Neural progenitor cell (in vitro differentiated cells): ENCODE results near the gene ANGPTL7. TPM values are rescaled to one million over a fixed set of nuclear protein-coding genes. Genes with fewer than 3 reads are reported as not detected.

ENCODE experiments used
- DNase-seq: peaks from one replicate; pipeline ENCODE4 v3.0.0-alpha.2; 2016; ENCODE audit warnings: low spot score
- H2AFZ ChIP-seq: fragments of 200-600 bp; sonication (generic); replicated peaks from 2 replicates; pipeline ENCODE4 v1.6.1; 2016; ENCODE audit warnings: antibody characterized with exemption
- H3F3A ChIP-seq: fragments of 200-600 bp; sonication (generic); 2 replicates; pipeline ENCODE4 v1.6.1; 2016; ENCODE audit warnings: antibody characterized with exemption, low read depth
- H3K27ac ChIP-seq: fragments of 200-600 bp; sonication (generic); 2 replicates; pipeline ENCODE4 v1.5.1; 2016; ENCODE audit warnings: mild to moderate bottlenecking
- H3K27me3 ChIP-seq: fragments of 200-600 bp; sonication (generic); 2 replicates; pipeline ENCODE4 v1.6.1; 2016; ENCODE audit warnings: mild to moderate bottlenecking, moderate library complexity
- H3K36me3 ChIP-seq: fragments of 200-600 bp; sonication (generic); 2 replicates; pipeline ENCODE4 v1.5.1; 2016
- H3K4me1 ChIP-seq: fragments of 200-600 bp; sonication (generic); 2 replicates; pipeline ENCODE4 v1.6.1; 2016; ENCODE audit warnings: mixed run types
- H3K4me2 ChIP-seq: fragments of 200-600 bp; sonication (generic); 2 replicates; pipeline ENCODE4 v1.6.1; 2016
- H3K4me3 ChIP-seq: fragments of 200-600 bp; sonication (generic); 2 replicates; pipeline ENCODE4 v1.5.1; 2016
- H3K79me2 ChIP-seq: fragments of 200-600 bp; sonication (generic); 2 replicates; pipeline ENCODE4 v1.6.1; 2016; ENCODE audit warnings: low read depth
- H3K9ac ChIP-seq: fragments of 200-600 bp; sonication (generic); 2 replicates; pipeline ENCODE4 v1.6.1; 2016
- H3K9me3 ChIP-seq: fragments of 200-600 bp; sonication (generic); 2 replicates; pipeline ENCODE4 v1.5.1; 2016; ENCODE audit warnings: low read depth
- H4K20me1 ChIP-seq: fragments of 200-600 bp; sonication (generic); 2 replicates; pipeline ENCODE4 v1.6.1; 2016; ENCODE audit warnings: low read depth
- H3K27ac Mint-ChIP-seq: 3 replicates; pipeline ENCODE4 v1.8.0; 2021; ENCODE audit warnings: mixed read lengths
- H3K27me3 Mint-ChIP-seq: 2 replicates; pipeline ENCODE4 v1.8.0; 2022; ENCODE audit warnings: low read depth, mild to moderate bottlenecking, inconsistent platforms, moderate library complexity, mixed read lengths; ENCODE audit not compliant: insufficient read depth
- H3K36me3 Mint-ChIP-seq: 3 replicates; pipeline ENCODE4 v1.8.0; 2021; ENCODE audit warnings: mixed read lengths
- H3K4me1 Mint-ChIP-seq: 3 replicates; pipeline ENCODE4 v1.8.0; 2021; ENCODE audit warnings: mixed read lengths
- H3K4me3 Mint-ChIP-seq: 3 replicates; pipeline ENCODE4 v1.8.0; 2021; ENCODE audit warnings: mild to moderate bottlenecking, moderate library complexity, mixed read lengths
- H3K9me3 Mint-ChIP-seq: 3 replicates; pipeline ENCODE4 v1.8.0; 2020; ENCODE audit warnings: mixed read lengths
- CTCF ChIP-seq: fragments of 200-600 bp; sonication (generic); IDR thresholded peaks from 2 replicates; pipeline ENCODE4 v1.5.1; 2017; ENCODE audit warnings: antibody characterized with exemption, mild to moderate bottlenecking
- EZH2 ChIP-seq: fragments of 200-600 bp; sonication (generic); IDR thresholded peaks from 2 replicates; pipeline ENCODE4 v1.6.1; 2017; ENCODE audit warnings: antibody characterized with exemption, mild to moderate bottlenecking, moderate library complexity
- EZH2phosphoT487 ChIP-seq: fragments of 200-600 bp; sonication (generic); IDR thresholded peaks from 2 replicates; pipeline ENCODE4 v1.6.1; 2017; ENCODE audit warnings: antibody characterized with exemption
- total RNA-seq: library from RNA; depleted of rRNA; stranded (reverse); fragments of >200 nt; gene quantifications from 2 replicates; pipeline ENCODE4 v1.2.3, GENCODE V29; 2015; ENCODE audit warnings: low replicate concordance

ANGPTL7 gene
- not detected in 2 replicates for total RNA-seq

GRCh38 chr1:11188858-11189451 lies at the start of gene ANGPTL7:
TSS of gene ANGPTL7 (plus strand) at chr1:11189355. CDS start at chr1:11189580, 225 bp downstream.
- Mint-ChIP-seq H3K9me3 (no peaks in the 10 kb centered on the region), H3K4me3 (no peak within 1 kb of the TSS), H3K27ac (no peak within 1 kb of the TSS), H3K36me3 (peaks cover 13% of the 10 kb centered on the region), H3K4me1 (peaks cover 3% of the 10 kb centered on the region), H3K27me3 (peaks cover 2% of the 10 kb centered on the region)
- no peak for TF ChIP-seq EZH2
- no peak for TF ChIP-seq EZH2phosphoT487
- no peak for TF ChIP-seq CTCF
- Histone ChIP-seq H3K4me2 (no peak within 1 kb of the TSS), H3K4me1 (peaks cover 11% of the 10 kb centered on the region), H4K20me1 (peaks cover 25% of the 10 kb centered on the region), H3K4me3 (no peak within 1 kb of the TSS), H3K9me3 (no peaks in the 10 kb centered on the region), H3K27ac (peak within 1 kb of the TSS; percentile 58), H3K79me2 (peaks cover 9% of the 10 kb centered on the region), H3K27me3 (no peaks in the 10 kb centered on the region), H2AFZ (no peak within 1 kb of the TSS), H3F3A (peaks cover 10% of the 10 kb centered on the region), H3K9ac (no peak within 1 kb of the TSS), H3K36me3 (no peaks in the 10 kb centered on the region)
- DNase-seq: no peak

- H3K9me3 ChIP-seq: no peaks in the 10 kb centered on the region
- Mint-ChIP-seq H3K4me1 (no peaks in the 10 kb centered on the region), H3K36me3 (peaks cover 31% of the 10 kb centered on the region), H3K27me3 (peaks cover 2% of the 10 kb centered on the region), H3K27ac (no peak overlapping the region), H3K9me3 (no peaks in the 10 kb centered on the region), H3K4me3 (no peak overlapping the region)
- H3K79me2 ChIP-seq: no peaks in the 10 kb centered on the region
- no peak for TF ChIP-seq EZH2
- no peak for TF ChIP-seq EZH2phosphoT487
- no peak for TF ChIP-seq CTCF
- H3K4me1 ChIP-seq: no peaks in the 10 kb centered on the region
- no peaks in the 10 kb centered on the region for H4K20me1 ChIP-seq
- no peak for DNase-seq
- no peak overlapping the region for H3K4me3 ChIP-seq
- no peaks in the 10 kb centered on the region for H3K36me3 ChIP-seq
- no peak overlapping the region for H3K4me2 ChIP-seq
- no peaks in the 10 kb centered on the region for H3F3A ChIP-seq
- no peak overlapping the region for H3K27ac ChIP-seq
- H3K9ac ChIP-seq: no peak overlapping the region
- no peaks in the 10 kb centered on the region for H3K27me3 ChIP-seq
- H2AFZ ChIP-seq: no peak overlapping the region
These were observed 46.4 kb upstream of the ANGPTL7 start for GRCh38 chr1:11142618-11143391.

- H3F3A ChIP-seq: no peaks in the 10 kb centered on the region
- H3K27me3 ChIP-seq: no peaks in the 10 kb centered on the region
- no peak for TF ChIP-seq EZH2
- no peak for TF ChIP-seq CTCF
- TF ChIP-seq EZH2phosphoT487: no peak
- no peak overlapping the region for H3K4me2 ChIP-seq
- Mint-ChIP-seq H3K4me1 (no peaks in the 10 kb centered on the region), H3K27me3 (peaks cover 2% of the 10 kb centered on the region), H3K4me3 (no peak overlapping the region), H3K27ac (no peak overlapping the region), H3K36me3 (peaks cover 32% of the 10 kb centered on the region), H3K9me3 (no peaks in the 10 kb centered on the region)
- no peaks in the 10 kb centered on the region for H3K79me2 ChIP-seq
- no peaks in the 10 kb centered on the region for H3K36me3 ChIP-seq
- no peak overlapping the region for H3K27ac ChIP-seq
- no peak overlapping the region for H3K4me3 ChIP-seq
- no peaks in the 10 kb centered on the region for H3K4me1 ChIP-seq
- no peaks in the 10 kb centered on the region for H3K9me3 ChIP-seq
- no peaks in the 10 kb centered on the region for H4K20me1 ChIP-seq
- no peak overlapping the region for H3K9ac ChIP-seq
- no peak overlapping the region for H2AFZ ChIP-seq
- DNase-seq: no peak
These were observed 45.8 kb upstream of the ANGPTL7 start for GRCh38 chr1:11143401-11143800.
